ENCODE data around the gene RASIP1.
A peak's percentile ranks its signal among the peaks of the same experiment; 100 is the strongest.
"Not testable (repeated sequence)": the region's sequence is repeated elsewhere in the genome, so short reads cannot be mapped to it uniquely, and the experiment has no call there.

Gene RASIP1

GRCh38 chr19:48740164-48740972, at the start of gene RASIP1:
RASIP1 (minus strand) TSS chr19:48740610; CDS start chr19:48740282, 328 bp downstream.
- in situ Hi-C loops (cut with HindIII; ENCODE audit: low pct_ligation_motif_present, low sequenced_read_pairs), result no loop called here
- Histone ChIP-seq H3K27ac (no peak within 1 kb of the TSS), H3K4me3 (ENCODE audit: low read depth, low read length) (no peak within 1 kb of the TSS), H3K27me3 (replicated peaks) (peaks cover 6% of the 10 kb centered on the region), H3K36me3 (replicated peaks) (no peaks in the 10 kb centered on the region)
- no peak for TF ChIP-seq CTCF (IDR thresholded peaks at IDR 0.05; ENCODE audit: low read depth, low read length, missing control alignments)
- DNase-seq, result no peak

- H3K4me3 ChIP-seq (ENCODE audit: low read depth, low read length); H3K36me3 ChIP-seq (replicated peaks); in situ Hi-C loops (cut with HindIII; ENCODE audit: low pct_ligation_motif_present, low sequenced_read_pairs); H3K27ac ChIP-seq; DNase-seq; H3K27me3 ChIP-seq (replicated peaks): not testable (repeated sequence)
These were observed 46.9 kb upstream of the RASIP1 start for GRCh38 chr19:48787331-48787730.

- H3K27me3 ChIP-seq (replicated peaks); in situ Hi-C loops (cut with HindIII; ENCODE audit: low pct_ligation_motif_present, low sequenced_read_pairs); H3K36me3 ChIP-seq (replicated peaks); DNase-seq; H3K4me3 ChIP-seq (ENCODE audit: low read depth, low read length); H3K27ac ChIP-seq: not testable (repeated sequence)
These were observed 46.0 kb upstream of the RASIP1 start for GRCh38 chr19:48786422-48786821.

- DNase-seq, result no peak
- H3K36me3 ChIP-seq (replicated peaks), result no peaks in the 10 kb centered on the region
- in situ Hi-C loops (cut with HindIII; ENCODE audit: low pct_ligation_motif_present, low sequenced_read_pairs), result no loop called here
- H3K27ac ChIP-seq, result no peak overlapping the region
- peak; percentile 34 for TF ChIP-seq CTCF (IDR thresholded peaks at IDR 0.05; ENCODE audit: low read depth, low read length, missing control alignments)
- H3K4me3 ChIP-seq (ENCODE audit: low read depth, low read length), result no peak overlapping the region
- H3K27me3 ChIP-seq (replicated peaks), result no peaks in the 10 kb centered on the region
These were observed 44.1 kb upstream of the RASIP1 start for GRCh38 chr19:48784527-48784926.

GRCh38 chr19:48780631-48781391, 40.4 kb upstream of the RASIP1 start:
- Histone ChIP-seq H3K4me3 (ENCODE audit: low read depth, low read length) (no peak overlapping the region), H3K27me3 (replicated peaks) (no peaks in the 10 kb centered on the region), H3K27ac (no peak overlapping the region), H3K36me3 (replicated peaks) (no peaks in the 10 kb centered on the region)
- peak; percentile 52 for DNase-seq
- in situ Hi-C loops (cut with HindIII; ENCODE audit: low pct_ligation_motif_present, low sequenced_read_pairs), result no loop called here
- no peak for TF ChIP-seq CTCF (IDR thresholded peaks at IDR 0.05; ENCODE audit: low read depth, low read length, missing control alignments)

GRCh38 chr19:48779636-48780035, 39.2 kb upstream of the RASIP1 start:
- no peaks in the 10 kb centered on the region for H3K36me3 ChIP-seq (replicated peaks)
- H3K27me3 ChIP-seq (replicated peaks), result no peaks in the 10 kb centered on the region
- no peak overlapping the region for H3K4me3 ChIP-seq (ENCODE audit: low read depth, low read length)
- in situ Hi-C loops (cut with HindIII; ENCODE audit: low pct_ligation_motif_present, low sequenced_read_pairs), result no loop called here
- DNase-seq, result no peak
- no peak for TF ChIP-seq CTCF (IDR thresholded peaks at IDR 0.05; ENCODE audit: low read depth, low read length, missing control alignments)
- H3K27ac ChIP-seq, result no peak overlapping the region

Measured in brain microvascular endothelial cell (primary cell).